HG02970 (cell line): ENCODE results near the gene COLEC12.

Experiments used
- ATAC-seq: cut with Tn5 transposase; IDR thresholded peaks from one replicate; pipeline ENCODE4 v1.9.1; 2021; ENCODE audit warnings: mild to moderate bottlenecking, moderate library complexity, moderate number of reproducible peaks; ENCODE audit not compliant: unreplicated experiment, low FRiP score

Gene COLEC12

DNA sequence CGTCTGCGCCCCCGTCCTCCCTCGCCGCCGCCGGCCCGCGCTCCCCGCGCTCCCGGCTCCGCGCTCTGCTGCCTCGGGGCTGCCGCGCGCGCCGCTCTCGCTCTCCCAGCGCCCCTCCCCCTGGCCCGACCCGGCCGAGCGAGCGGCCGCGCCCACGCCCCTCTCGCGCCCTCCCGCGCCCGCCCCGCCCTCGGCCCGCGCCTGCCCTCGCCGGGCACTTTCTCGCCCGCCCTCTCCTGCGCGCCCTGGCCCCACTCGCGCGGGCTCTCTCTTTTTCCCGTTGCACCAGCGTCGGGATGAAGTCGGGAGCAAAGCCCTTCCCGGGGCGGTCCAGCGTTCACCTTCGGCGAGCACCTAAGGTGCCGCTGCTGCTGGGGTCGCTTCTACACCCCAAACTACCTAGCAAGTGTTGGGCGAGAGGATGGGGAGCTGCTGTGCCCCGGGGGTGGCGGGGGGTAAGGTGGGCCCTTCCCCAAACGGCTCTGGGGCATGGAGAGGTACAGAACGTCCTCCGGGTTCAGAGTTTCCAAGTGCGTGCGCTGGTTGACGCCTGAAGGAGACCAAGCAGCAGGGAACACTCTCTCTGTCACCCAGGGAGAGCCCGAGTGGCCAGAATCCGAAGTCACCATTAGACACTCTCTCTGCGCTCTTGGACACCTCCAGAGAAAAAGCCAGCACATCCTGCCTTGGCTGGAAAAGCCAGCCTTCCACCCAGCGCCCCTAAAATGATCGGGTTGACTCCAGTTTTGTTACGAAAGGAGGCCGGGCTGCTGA is at the start of gene COLEC12:
Gene COLEC12, minus strand, starts transcription at position 70 of the 774 bp plus-strand sequence. CDS start 187 bp downstream, outside the sequence.
- ATAC-seq, result no peak

DNA sequence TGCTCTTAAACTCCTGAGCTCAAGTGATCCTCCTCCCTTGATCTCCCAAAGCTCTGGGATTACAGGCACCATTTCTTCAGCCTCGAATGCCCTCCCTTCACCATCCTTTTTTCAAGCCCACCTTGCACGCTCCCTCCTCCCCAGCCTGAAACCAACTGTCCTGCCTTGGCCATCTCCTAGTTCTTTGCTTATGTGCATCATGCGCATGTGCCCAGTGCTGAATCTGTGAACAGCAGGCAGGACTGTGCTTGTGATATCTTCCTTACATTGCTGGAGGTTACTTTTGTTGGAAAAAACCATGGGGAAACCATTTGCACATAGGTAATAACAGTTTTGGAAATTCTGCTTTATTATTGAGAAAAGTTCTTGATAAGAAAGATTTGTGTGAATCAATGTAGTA is 49.5 kb upstream of the COLEC12 start:
- ATAC-seq, result no peak

DNA sequence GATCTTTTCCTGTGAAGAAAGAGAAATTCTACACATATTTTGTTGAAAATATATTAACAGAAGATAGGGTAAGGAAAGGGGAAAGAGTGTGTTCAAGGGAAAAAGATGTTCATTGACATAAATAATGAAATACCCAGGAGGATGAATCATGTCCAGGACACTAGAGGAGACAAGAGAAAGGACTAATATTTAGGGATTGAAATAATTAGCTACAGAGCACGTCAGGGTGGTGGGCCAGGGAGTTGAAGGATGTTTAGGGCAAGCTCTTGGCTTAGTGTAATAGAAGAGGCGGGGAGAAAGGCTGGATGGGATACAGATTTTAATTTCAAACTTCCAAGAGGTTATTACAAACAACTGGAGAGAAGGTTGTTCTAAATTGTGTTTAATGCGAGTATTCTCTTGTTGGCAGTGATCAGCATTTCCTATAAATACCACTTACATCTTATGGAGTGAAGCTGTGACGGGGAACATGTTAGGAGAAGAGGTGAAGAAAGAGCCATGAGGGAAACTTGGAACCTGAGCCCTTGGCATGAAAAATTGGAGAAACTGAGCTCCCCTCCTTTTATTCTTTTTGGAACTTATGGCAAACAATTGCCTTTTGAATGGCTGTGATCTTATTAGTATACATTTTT is 43.1 kb upstream of the COLEC12 start:
- ATAC-seq, result no peak

DNA sequence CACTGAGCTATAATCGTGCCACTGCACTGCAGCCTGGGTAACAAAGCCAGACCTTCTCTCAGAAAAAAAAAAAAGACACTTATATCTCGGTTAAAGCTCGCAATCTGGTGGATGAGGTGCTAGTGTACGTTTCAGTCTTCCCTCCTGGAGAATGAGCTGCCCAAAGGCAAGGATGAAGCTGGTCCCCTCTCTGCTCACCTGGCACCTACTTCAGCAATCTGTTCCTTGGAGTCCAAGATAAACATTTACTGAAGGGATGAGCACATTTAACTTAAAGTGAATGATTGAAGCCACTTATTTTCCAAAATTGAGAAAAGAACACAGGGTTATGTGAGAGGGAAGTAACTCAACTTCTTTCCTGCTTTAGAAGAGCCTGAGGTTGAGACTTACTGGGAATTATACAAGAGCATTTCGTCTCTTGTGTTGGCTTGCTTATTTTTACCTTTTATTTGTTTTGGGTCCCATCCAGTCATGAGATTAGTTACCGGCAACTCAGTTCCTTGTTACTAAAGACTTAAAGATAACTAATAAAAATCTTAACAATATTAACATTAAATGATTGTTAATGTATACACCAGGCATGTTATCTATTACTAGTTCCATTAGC is 33.6 kb upstream of the COLEC12 start:
- ATAC-seq, result no peak

DNA sequence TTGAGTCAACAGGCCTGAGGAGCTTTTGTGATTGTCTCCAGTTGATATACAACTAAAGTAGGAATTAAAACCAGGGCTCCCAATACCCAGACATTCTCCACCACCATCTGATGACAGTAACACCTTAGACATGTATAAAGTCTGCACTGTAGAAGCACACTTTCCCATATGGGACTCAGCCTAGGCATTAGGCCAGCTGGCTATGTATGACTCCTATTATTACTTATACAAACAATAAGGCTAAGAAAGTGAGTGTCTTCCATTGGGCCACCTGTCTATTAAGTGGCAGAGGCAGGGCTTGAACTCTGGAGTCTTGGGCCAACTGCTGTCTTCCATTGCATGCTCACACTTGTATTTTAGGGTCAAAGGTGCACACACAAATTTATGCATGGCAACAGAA is 32.1 kb upstream of the COLEC12 start:
- no peak for ATAC-seq

DNA sequence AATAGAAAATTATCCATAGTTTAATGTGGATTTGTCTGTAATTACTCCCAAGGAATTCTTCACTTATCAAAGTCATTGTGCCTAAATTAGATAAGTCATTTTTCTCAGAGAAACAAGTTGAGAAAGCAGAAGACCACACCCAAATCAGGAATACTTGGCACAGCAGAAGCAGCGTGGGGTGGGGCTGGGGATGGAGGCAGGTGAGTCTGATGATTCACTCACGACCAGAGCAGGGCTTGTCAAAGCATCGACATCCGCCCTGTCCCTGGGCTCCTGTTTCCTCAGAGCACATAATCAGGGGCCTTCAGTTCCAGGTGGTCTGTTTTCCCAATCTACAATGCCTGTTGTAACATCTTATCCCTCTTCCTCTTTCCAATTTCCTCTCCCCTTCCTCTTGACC is 31.5 kb upstream of the COLEC12 start:
- no peak for ATAC-seq

DNA sequence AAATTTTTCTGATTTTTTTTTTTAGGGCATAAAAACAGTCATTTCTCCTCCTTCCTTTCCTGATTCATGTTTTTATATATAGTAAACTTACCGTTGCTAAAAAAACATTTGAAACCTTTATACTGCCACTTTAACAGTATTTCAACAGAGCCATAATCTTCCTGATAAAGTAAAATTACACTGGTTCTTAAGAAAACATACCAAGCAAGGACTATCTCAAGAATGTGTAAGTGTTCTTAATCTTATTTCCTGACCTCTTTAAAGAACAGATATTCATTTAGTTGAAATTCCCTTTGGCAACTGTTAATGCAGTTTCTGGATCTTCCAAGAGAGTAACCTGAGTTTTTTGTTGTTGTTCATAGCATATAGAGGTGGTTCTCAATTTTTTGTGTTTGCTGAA is 26.6 kb upstream of the COLEC12 start:
- ATAC-seq, result no peak

DNA sequence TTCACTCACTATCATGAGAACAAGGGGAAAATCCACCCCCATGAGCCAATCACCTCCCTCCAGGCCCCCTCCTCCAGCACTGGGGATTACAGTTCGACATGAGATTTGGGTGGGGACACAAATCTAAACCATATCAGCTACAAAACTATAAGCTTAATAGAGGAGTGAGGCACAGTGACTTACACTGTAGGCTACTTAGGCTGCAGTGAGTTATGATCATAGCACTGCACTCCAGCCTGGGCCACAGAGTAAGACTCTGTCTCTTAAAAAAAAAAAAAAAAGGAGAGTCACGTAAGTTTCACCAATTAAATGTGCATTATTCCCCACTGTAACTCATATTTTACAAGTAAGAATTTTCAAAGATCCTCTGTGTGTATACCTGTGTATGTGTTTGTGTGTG is 26.2 kb upstream of the COLEC12 start:
- no peak for ATAC-seq

DNA sequence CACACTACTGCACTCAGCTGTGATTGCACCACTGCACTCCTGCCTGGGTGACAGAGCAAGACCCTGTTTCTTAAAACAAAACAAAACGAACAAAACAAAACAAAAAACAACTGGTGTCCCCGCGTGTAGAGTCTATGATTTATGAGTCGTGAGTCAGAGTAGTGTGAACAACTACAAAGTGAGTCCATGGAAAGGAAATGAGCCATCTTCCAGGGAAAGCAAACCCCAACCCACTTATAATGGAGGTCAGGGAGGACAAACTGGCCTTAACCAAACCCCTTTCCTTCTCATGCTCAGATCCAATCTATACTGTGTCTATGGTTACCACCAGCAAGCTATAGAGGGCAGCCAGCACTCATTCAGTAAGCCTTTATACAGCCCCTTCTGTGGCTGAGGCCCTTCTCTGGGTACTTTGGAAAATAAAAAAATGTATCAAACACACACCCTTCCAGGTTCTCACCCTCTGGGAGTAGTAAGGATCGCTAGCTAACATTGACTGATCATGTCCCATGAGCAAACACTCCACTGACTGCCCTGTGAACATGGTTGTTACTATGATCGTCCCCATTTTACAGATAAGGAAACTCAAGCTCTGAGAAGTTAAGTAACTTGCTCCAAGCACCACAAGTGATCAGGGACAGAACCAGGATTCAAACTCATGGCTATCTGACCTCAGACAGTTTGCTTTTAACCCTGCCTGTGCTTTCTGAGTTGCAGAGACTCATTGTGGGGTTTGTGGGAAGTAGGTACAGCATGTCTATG is 24.7 kb upstream of the COLEC12 start:
- ATAC-seq, result no peak

DNA sequence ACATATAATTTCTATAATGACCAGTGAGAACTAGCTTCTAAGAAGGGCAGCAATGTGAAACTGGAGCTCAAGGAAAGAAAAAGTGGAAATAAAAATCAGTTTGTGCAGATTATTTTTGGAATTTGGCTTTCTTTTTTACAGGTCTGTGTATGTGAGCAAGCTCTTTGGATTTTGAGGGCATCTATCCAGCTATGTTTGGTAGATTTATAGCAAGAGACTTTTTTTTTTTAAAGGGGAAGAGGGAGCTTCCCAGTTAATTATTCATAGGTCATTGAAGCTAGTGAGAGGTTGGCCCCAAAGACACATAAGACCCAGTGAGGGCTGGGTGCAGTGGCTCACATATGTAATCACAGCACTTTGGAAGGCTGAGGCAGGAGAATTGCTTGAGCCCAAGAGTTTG is 24.0 kb upstream of the COLEC12 start:
- no peak for ATAC-seq

DNA sequence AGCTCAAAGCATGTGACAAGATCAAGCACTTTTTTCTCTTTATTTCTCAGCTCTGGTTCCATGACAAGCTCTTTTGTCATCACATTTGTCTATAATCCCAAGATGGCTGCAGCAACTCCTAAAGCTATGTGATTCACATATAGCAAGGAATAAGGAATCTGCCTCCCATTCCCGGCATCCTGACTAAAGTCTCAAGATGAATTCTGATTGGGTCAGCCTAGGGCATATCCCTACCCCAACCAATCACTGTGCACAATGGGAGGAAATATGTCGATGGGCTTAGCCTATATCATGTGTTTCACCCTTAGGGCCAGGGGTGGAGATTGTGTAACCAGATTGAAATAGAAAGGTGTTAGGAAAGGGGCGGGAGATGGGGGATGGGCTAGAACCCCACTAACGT is 23.1 kb upstream of the COLEC12 start:
- ATAC-seq, result no peak

DNA sequence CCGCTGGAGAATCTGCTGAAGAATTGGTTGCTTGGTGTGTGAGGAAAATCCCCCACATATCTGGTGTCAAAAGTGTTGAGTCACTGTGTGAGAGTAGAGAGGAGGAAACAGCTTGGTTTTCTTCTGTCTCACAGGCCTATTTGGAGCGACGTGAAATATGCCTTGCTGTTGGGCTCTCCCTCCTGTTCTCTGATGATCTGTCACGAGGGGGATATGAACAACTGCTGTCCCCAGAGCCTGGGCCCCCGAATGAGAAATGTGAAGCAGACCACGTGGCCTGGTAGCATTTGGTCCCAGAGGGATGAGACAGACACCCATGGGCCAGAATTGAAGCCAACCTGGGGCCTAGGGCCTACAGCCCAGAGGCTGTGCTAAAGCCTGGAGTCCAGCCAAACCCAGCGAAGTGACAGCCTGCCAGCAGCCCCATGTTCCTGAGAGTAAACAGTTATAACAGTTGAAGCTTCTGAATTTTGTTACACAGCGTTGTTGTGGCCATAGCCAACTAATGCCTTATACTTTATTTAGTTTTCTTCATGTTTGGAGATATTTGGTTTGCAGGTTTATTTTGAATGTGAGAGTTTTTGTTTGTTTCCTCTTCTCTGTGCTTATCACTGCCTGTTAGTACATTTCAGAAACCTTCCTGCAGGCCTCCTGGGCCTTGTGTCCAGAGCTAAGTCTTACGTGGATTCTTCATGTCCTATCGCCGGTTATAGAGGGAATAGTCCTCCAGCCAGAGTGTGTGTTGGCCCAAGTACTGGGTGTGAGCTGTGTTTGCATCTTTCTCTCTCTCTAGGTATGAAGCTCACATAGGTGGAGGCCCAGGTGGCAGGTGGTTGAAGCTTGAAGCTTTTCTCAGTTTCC is 18.7 kb upstream of the COLEC12 start:
- peak; percentile 71 for ATAC-seq

DNA sequence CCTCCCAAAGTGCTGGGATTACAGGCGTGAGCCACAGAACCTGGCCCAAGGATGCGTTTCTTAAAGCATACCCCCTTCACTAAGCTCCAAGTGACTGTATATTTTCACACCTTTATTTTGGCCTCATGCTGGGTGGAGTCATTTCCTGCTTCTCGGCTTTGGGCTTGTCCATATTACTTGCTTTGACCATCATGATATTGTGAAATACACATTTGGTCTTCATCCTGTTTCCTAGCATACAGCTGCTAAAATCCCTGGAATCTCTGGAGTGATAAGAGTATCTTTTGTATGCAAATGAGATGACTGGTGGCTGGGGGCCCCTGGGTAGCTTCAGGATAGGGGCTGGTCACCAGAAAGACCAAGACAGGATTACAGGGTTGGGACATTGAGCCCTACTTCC is 17.6 kb upstream of the COLEC12 start:
- no peak for ATAC-seq

DNA sequence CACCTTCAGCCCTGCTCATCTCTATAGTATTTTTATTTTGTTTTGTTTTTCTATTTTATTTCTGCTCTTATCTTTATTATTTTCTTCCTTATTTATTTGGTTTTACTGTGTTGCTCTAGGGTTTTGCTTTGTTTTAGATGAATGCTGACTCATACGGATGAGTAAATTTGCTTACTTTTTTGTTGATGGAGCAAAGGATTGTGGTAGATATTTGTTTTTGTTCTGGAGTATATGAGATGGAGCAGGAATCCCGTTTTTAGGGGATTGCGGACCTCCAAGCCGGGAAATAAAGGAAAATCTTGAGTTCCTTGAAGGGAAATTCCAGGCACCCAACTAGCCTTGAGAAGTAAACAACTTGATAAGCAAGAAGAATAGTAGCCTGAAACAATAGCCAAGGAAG is 15.3 kb upstream of the COLEC12 start:
- ATAC-seq, result no peak

DNA sequence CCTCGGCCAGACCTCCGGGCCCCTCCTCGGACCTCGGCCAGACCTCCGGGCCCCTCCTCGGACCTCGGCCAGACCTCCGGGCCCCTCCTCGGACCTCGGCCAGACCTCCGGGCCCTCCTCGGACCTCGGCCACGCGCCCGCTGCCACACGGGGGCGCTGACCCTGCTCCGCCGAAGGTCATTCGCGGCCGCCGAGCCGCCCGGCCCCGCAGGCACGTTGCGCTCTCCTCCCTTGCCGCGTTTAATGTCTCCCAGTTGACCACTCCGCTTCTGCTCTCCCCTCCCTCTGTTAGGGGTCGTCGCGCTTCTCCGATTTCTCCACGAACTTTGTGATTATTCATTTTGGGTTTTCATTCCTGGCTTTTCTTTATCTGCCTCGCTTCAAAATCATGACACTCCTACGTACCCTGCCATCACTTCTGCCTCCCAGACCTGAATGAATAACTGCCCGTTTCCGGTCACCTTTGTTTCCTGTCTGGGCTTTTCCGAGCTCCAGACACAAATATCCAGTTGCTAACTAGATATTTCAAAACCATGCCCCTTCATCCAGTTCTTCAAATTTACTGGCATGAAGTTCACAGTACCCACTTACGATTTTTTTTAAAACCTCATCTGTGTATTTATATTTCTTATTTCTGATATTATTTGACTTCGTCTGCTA is 14.8 kb upstream of the COLEC12 start:
- no peak for ATAC-seq

DNA sequence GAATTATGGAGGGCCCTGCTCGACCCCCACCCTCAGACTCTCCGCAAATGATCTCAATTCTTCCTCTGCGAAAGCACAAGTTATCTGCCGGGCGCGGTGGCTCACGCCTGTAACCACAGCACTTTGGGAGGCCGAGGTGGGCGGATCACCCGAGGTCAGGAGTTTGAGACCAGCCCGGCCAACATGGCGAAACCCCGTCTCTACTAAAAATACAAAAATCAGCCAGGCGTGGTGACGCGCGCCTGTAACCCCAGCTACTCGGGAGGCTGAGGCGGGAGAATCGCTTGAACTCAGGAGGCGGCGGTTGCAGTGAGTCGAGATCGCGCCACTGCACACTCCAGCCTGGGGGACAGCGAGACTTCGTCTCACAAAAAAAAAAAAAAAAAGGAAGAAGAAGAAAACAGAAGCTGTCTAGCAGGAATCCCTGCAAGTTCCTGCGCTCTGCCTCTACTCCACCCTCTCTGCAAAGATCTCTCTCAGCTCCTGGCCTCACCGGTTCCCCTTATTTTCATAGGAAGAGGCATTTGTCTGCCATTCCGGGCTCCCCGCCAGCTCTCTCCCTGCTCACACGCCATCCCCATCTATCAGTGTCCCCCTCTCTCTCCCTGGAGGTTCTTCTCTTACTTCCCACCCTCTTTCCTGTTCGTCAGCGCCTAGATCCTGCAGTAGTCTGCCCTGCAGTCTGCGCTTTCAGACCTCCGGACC is 13.5 kb upstream of the COLEC12 start:
- no peak for ATAC-seq

DNA sequence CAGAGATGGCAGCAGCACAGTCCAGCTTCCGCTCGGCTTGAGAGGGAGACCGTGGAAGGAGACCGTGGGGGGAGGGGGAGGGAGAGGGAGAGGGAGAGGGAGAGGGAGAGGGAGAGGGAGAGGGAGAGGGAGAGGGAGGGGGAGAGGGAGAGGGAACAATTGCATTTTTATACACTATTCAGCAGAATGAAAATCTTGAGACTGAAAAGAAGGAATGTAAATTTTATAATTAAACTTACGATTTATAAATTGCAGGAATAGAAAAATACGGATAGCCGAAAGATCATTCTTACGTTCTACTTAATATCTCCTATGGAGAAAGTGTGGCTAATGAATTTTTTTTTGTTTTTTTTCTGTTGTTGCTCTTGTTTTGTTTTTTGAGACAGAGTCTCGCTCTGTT is 12.5 kb upstream of the COLEC12 start:
- ATAC-seq, result no peak

DNA sequence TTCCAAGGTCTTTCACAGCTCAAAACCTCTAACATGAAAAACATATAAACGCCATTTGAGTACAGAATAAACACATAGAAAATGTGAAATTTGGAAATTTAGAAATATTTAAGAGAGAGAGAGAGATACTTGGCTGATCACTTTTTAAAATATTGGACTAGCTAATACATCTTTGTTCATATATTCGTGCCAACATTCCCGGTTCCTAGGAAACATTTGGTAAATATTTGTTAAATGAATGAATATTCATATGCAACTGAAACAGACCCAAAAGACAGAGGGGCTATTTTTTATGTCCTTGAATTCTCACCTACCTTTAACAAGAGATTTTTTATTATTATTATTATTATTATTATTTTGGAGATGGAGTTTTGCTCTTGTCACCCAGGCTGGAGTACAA is 8.3 kb upstream of the COLEC12 start:
- no peak for ATAC-seq

DNA sequence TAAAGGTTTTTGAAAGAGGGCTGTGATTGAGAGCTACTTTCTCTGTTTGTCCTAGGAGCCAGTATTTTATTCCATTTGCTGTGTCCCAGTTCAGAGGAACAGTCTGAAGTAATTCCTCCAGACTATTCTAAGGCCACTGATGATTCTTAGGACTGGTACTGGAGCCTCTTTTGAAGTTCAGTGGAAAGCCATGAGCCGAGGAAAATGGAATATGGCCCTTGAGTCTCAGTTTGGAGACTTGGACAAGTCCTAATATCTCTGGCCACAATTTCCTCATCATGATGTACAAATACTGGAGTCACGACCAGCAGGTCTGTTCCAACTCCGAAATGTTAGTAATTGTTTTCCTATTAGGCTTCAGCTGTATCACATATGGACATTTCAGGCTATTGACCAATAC is 7.1 kb upstream of the COLEC12 start:
- ATAC-seq, result no peak
